Activated T-cell treated with anti-CD3 and anti-CD28 coated beads, Interleukin-2, amount 50 U/mL, for 1 hour (primary cell): ENCODE data around the gene LYPD6B.
"Not testable (repeated sequence)": the region's sequence is repeated elsewhere in the genome, so short reads cannot be mapped to it uniquely, and the experiment has no call there.

Source experiments
- DNase-seq: peaks from one replicate; pipeline ENCODE4 v3.0.0-alpha.2; 2020

Gene LYPD6B

GRCh38 chr2:149221898-149222297 is 183.4 kb downstream of the LYPD6B start:
- no peak for DNase-seq

- DNase-seq: no peak
These were observed 185.1 kb downstream of the LYPD6B start for GRCh38 chr2:149223472-149224095.

GRCh38 chr2:149224543-149224942 is 186.0 kb downstream of the LYPD6B start:
- no peak for DNase-seq

DNA sequence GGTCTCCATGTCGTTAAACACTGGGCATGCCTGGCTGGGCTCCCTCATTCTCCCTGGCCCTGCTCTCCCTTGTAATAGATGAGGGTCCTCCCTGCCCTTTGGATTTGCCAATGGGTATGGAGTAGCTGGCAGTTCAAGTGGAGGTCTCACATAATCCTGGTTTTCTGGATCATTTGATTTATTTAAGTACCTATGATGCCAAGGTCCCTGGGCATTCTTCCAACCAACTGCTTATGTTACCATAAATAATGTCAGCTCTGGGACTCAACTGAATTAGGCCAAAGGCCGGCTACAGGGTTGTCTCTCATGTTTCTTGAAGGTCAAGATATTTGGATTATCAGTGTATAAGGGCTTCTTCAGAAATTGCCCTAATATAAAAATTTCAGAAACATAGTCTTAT is 186.9 kb downstream of the LYPD6B start:
- no peak for DNase-seq

GRCh38 chr2:149226790-149227189 is 188.3 kb downstream of the LYPD6B start:
- no peak for DNase-seq

DNA sequence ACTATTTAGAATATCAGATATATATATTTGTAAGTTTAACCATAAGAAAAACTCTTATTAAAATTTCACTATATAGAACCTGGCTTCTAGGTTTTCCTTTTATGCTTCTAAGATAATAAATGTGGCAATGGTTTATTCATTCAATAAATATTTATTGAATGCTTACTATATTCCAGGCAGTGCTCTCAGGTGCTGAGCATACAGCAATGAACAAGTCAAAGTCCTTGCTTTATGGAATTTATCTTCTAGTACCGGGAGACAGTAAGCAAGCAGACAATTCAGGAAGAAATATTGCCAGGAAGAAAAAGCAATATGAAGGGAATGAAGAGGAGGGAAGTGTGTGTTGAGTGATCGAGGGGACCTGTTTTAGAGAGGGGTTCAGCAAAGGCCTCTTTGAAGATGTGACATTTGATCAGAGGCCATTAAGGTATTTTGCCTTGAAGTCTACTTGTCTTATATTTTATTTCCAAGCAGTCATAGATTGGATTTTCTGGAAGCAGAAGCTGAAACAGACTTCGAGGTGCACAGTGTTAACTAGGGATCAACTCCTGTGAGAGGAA is 197.4 kb downstream of the LYPD6B start:
- DNase-seq: no peak

GRCh38 chr2:149236410-149236809 is 197.9 kb downstream of the LYPD6B start:
- no peak for DNase-seq

GRCh38 chr2:149246186-149246585 is 207.7 kb downstream of the LYPD6B start:
- DNase-seq: no peak

DNA sequence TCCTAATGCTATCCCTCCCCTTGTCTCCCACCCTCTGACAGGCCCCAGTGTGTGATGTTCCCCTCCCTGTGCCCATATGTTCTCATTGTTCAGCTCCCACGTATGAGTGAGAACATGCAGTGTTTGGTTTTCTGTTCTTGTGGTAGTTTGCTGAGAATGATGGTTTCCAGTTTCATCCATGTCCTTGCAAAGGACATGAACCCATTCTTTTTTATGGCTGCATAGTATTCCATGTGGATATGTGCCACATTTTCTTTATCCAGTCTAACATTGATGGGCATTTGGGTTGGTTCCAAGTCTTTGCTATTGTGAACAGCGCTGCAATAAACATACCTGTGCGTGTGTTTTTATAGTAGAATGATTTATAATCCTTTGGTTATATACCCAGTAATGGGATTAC is 212.9 kb downstream of the LYPD6B start:
- not testable (repeated sequence) for DNase-seq

DNA sequence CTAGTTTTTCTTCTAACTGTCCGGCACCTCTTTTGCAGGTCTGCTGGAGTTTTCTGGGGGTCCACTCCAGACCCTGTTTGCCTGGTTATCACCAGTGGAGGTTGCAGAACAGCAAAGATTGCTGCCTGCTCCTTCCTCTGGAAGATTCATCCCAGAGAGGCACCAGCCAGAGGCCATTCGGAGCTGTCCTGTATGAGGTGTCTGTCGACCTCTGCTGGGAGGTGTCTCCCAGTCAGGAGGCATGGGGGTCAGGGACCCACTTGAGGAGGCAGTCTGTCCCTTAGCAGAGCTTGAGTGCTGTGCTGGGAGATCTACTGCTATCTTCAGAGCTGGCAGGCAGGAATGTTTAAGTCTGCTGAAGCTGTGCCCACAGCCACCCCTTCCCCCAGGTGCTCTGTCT is 218.4 kb downstream of the LYPD6B start:
- DNase-seq: not testable (repeated sequence)

DNA sequence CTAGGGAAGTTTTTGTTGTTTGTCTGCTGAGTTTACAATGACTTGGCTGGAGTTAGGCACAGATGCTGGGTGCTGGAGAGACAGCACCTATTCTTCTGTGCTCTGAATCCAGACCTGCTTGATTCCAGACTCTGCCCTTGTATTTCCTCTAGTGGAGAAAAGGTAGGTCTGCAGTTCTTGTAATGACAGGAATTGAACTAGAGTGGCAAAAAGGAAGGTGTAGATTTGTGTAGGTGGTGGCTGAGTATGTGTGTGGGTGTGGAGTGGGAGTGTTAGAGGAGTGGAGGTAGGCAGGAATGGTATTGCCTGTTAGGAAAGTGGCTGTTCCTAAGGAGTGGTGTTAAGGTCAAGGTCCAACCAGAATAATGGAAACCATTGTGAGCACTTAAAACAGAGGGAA is 220.0 kb downstream of the LYPD6B start:
- no peak for DNase-seq

DNA sequence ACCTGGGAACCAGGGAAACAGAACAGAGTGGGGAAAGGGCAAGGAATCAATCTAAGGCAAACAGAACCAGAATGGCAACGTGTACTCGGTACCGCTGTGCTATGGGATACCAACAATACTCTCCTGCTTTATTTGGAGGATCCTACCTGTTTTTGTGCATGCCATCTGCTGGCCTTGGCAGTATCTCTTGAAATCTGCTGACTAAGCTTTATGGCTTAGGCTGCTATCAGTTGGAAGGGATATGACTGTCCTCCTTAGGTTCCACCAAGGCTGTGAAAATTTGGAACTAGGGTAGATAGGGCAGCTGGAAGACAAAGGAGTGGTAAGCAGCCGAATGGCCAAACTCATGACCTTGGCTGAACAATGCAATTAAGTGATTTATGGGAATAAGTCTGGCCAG is 220.6 kb downstream of the LYPD6B start:
- no peak for DNase-seq

GRCh38 chr2:149261692-149262091 is 223.2 kb downstream of the LYPD6B start:
- DNase-seq: no peak
